ENCODE measurements around the gene MAPK1. TPM values are rescaled to one million over a fixed set of nuclear protein-coding genes. Genes with fewer than 3 reads are reported as not detected.

The MAPK1 gene
- total RNA-seq, 1 experiment from 2014 or later: 87.4 TPM

DNA sequence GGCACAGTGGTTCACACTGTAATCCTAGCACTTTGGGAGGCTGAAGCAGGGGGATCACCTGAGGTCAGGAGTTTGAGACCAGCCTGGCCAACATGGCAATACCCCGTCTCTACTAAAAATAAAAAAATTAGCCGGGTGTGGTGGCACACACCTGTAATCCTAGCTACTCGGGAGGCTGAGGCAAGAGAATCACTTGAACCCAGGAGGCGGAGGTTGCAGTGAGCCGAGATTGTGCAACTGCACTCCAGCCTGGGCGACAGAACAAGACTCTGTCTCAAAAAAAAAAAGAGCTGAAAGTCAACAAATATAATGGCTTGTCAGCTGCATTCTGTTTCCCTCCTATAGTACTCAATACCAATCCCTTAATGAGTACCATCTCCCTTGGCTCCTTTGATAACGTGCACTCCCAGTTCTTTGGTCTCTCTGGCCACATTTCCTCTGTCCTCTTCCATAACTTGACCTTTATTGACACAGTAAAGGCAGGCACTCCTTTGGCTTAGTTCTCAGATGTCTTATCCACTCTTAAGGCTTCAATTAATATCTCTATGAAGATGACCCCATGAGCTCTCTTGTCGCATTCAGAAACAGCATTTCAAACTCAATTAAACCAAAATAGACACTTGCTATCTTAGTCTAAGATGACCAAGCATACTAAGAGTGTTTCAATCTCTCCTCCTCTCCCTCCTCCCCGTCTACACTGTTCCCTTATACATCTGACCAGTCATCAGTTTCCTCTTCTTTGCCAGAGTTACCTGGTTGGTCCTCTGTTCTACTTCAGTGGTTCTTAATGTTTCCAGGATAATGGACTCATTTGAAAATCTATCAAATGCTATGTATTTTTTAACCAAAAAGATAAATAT, 4.8 kb downstream of the MAPK1 start (continued):
- TF ChIP-seq, protein P1, sequence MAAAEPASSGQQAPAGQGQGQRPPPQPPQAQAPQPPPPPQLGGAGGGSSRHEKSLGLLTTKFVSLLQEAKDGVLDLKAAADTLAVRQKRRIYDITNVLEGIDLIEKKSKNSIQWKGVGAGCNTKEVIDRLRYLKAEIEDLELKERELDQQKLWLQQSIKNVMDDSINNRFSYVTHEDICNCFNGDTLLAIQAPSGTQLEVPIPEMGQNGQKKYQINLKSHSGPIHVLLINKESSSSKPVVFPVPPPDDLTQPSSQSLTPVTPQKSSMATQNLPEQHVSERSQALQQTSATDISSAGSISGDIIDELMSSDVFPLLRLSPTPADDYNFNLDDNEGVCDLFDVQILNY (CRISPR knock-in tag; IDR thresholded peaks at IDR 0.05): no peak
- TF ChIP-seq RORB (CRISPR knock-in tag; IDR thresholded peaks at IDR 0.05): no peak
- TF ChIP-seq, protein P2, sequence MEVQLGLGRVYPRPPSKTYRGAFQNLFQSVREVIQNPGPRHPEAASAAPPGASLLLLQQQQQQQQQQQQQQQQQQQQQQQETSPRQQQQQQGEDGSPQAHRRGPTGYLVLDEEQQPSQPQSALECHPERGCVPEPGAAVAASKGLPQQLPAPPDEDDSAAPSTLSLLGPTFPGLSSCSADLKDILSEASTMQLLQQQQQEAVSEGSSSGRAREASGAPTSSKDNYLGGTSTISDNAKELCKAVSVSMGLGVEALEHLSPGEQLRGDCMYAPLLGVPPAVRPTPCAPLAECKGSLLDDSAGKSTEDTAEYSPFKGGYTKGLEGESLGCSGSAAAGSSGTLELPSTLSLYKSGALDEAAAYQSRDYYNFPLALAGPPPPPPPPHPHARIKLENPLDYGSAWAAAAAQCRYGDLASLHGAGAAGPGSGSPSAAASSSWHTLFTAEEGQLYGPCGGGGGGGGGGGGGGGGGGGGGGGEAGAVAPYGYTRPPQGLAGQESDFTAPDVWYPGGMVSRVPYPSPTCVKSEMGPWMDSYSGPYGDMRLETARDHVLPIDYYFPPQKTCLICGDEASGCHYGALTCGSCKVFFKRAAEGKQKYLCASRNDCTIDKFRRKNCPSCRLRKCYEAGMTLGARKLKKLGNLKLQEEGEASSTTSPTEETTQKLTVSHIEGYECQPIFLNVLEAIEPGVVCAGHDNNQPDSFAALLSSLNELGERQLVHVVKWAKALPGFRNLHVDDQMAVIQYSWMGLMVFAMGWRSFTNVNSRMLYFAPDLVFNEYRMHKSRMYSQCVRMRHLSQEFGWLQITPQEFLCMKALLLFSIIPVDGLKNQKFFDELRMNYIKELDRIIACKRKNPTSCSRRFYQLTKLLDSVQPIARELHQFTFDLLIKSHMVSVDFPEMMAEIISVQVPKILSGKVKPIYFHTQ (CRISPR knock-in tag; IDR thresholded peaks at IDR 0.05): no peak
- TF ChIP-seq, protein P3, sequence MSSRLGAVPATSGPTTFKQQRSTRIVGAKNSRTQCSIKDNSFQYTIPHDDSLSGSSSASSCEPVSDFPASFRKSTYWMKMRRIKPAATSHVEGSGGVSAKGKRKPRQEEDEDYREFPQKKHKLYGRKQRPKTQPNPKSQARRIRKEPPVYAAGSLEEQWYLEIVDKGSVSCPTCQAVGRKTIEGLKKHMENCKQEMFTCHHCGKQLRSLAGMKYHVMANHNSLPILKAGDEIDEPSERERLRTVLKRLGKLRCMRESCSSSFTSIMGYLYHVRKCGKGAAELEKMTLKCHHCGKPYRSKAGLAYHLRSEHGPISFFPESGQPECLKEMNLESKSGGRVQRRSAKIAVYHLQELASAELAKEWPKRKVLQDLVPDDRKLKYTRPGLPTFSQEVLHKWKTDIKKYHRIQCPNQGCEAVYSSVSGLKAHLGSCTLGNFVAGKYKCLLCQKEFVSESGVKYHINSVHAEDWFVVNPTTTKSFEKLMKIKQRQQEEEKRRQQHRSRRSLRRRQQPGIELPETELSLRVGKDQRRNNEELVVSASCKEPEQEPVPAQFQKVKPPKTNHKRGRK (CRISPR knock-in tag; IDR thresholded peaks at IDR 0.05; ENCODE audit: borderline replicate concordance): no peak
- TF ChIP-seq SOX15 (CRISPR knock-in tag; IDR thresholded peaks at IDR 0.05): no peak

DNA sequence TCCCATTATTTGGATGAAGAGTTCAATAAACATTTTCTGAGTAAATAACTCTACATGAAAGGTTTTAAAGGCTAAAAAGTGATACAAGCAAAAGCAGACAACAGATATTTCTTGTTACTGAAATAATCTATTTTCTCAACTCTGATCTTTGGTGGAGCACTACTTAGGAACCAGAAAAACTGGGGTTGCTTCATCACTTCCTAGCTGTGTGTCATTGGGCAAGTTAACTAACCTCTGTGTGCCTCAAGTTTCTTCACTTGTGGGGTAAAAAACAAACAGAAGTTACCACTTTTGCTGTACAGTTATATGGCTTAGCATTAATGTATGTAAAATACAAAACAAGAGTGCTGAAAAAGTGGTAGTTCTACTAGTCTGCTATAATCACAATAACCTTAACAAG, 5.6 kb downstream of the MAPK1 start:
- Mint-ChIP-seq H3K4me3 (peak overlapping the region; percentile 3; the same call in 1 of the 2 replicates), H3K9me3 (no peaks in the 10 kb centered on the region)
- POLR2A ChIA-PET: interaction anchor here (0.6 kb wide), 1 partner anchor 17 kb away, joined by 4 read pairs; no protein-coding TSS in a partner anchor

DNA sequence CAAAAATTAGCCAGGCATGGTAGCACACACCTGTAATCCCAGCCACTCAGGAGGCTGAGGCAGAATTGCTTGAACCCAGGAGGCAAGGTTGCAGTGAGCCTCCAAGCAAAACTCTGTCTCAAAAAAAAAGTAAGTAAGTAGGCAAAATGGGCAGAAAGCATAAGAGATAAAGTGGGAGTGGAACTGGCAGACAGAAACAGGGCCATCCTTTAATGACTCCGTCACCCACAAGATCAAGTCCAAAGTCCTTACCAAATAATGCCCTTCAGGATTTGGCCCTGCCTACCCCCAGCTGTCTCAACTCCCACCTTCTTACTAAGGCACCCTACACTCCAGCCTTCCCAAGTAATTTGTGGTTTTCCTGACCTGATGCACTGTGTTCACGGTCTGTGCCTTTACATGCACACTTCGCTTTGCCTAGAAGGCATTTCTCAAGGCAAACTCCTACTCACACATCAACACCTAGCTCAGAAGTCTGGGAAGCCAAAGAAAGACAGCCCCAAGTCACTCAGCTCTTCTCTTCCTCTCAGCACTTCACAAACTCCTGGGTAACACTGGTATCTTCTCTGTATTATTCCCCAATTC, 6.1 kb downstream of the MAPK1 start:
- TF ChIP-seq, protein P4, sequence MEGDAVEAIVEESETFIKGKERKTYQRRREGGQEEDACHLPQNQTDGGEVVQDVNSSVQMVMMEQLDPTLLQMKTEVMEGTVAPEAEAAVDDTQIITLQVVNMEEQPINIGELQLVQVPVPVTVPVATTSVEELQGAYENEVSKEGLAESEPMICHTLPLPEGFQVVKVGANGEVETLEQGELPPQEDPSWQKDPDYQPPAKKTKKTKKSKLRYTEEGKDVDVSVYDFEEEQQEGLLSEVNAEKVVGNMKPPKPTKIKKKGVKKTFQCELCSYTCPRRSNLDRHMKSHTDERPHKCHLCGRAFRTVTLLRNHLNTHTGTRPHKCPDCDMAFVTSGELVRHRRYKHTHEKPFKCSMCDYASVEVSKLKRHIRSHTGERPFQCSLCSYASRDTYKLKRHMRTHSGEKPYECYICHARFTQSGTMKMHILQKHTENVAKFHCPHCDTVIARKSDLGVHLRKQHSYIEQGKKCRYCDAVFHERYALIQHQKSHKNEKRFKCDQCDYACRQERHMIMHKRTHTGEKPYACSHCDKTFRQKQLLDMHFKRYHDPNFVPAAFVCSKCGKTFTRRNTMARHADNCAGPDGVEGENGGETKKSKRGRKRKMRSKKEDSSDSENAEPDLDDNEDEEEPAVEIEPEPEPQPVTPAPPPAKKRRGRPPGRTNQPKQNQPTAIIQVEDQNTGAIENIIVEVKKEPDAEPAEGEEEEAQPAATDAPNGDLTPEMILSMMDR (IDR thresholded peaks at IDR 0.05): no peak
- TF ChIP-seq FOXJ3 (CRISPR knock-in tag; IDR thresholded peaks at IDR 0.05; ENCODE audit: borderline replicate concordance) (no peak), TP53 (CRISPR knock-in tag; IDR thresholded peaks at IDR 0.05) (no peak)
- Mint-ChIP-seq H3K4me3 (peak overlapping the region; percentile 3; the same call in 1 of the 2 replicates), H3K4me1 (peaks cover 68% of the 10 kb centered on the region), H3K27ac (peak overlapping the region; percentile 71), H3K9me3 (no peaks in the 10 kb centered on the region), H3K27me3 (ENCODE audit: low read depth) (no peaks in the 10 kb centered on the region), H3K36me3 (no peaks in the 10 kb centered on the region)
- POLR2A ChIA-PET: no interaction called here
- no peak for ATAC-seq
- no peak for DNase-seq (ENCODE audit: low spot score)
- CTCF ChIA-PET: no interaction called here

More for the DNA sequence above, 5.6 kb downstream of the MAPK1 start:
- ATAC-seq (no peak), DNase-seq (ENCODE audit: low spot score) (no peak)
- Mint-ChIP-seq H3K27me3 (ENCODE audit: low read depth) (no peaks in the 10 kb centered on the region), H3K27ac (peak overlapping the region; percentile 71), H3K4me1 (peaks cover 64% of the 10 kb centered on the region), H3K36me3 (no peaks in the 10 kb centered on the region)
- no peak for TF ChIP-seq ETV6 (CRISPR knock-in tag; IDR thresholded peaks at IDR 0.05)
- CTCF ChIA-PET: no interaction called here

DNA sequence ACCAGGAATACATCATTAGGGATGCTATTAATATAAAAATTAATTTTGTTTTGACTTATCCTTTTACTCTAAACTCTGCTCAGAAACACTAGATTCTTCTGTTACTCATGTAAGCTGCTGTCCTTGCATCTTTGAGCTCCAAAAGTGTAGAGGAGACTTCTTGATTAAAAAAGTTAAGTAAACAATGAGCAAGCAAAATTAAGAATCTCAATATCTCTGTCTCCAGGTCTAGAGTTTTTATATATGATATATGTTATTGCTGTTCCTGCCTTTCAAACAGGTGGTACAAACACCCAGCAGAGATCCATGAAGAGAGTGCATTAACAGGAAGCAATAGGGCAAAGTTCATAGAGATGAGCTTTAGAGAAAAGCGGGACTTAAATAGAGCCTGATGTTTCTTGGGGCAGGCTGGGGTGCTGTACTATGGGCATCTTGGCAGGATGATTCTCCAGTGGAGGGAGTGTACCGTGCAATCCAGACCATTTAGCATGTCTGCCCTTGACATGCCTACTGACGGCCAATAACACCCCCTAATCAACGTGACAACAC, 6.9 kb downstream of the MAPK1 start:
- no peaks in the 10 kb centered on the region for H3K9me3 Mint-ChIP-seq
- POLR2A ChIA-PET: no interaction called here
- DNase-seq (ENCODE audit: low spot score) (no peak), ATAC-seq (no peak)
- peaks cover 70% of the 10 kb centered on the region for H3K4me1 Mint-ChIP-seq
- H3K27ac Mint-ChIP-seq: no peak overlapping the region
- no peaks in the 10 kb centered on the region for H3K36me3 Mint-ChIP-seq
- no peaks in the 10 kb centered on the region for H3K27me3 Mint-ChIP-seq (ENCODE audit: low read depth)
- TF ChIP-seq ZNF263 (CRISPR knock-in tag; IDR thresholded peaks at IDR 0.05; ENCODE audit: low read depth): no peak
- no peak overlapping the region for H3K4me3 Mint-ChIP-seq
- CTCF ChIA-PET: interaction anchor here (0.8 kb wide), 1 partner anchor 57 kb away, joined by 3 read pairs; no protein-coding TSS in a partner anchor
